Measurements from ENCODE around the gene GRM7.

DNA sequence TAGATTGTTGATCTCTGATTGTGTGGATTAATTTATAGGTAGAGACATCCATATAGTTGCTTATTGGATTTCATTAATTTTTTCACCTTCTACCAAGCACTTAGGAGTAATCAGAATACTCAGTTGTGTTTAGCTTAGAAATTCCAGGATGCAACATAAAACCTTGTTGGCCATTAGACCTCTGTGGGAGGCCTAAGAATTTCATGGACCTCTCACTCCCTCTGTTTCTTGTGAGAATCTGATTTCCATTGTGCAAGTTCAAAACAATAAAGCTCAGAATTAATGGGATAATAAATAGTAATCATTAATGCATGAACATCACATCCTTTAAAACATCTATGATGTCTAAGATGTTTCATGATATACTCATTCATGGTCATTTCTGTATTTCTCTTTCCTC lies 332.4 kb downstream of the GRM7 start:
- no peak for TF ChIP-seq TCF7L2 (IDR thresholded peaks at IDR 0.05; ENCODE audit: borderline replicate concordance, low read depth, low read length)
- TF ChIP-seq, protein P1, sequence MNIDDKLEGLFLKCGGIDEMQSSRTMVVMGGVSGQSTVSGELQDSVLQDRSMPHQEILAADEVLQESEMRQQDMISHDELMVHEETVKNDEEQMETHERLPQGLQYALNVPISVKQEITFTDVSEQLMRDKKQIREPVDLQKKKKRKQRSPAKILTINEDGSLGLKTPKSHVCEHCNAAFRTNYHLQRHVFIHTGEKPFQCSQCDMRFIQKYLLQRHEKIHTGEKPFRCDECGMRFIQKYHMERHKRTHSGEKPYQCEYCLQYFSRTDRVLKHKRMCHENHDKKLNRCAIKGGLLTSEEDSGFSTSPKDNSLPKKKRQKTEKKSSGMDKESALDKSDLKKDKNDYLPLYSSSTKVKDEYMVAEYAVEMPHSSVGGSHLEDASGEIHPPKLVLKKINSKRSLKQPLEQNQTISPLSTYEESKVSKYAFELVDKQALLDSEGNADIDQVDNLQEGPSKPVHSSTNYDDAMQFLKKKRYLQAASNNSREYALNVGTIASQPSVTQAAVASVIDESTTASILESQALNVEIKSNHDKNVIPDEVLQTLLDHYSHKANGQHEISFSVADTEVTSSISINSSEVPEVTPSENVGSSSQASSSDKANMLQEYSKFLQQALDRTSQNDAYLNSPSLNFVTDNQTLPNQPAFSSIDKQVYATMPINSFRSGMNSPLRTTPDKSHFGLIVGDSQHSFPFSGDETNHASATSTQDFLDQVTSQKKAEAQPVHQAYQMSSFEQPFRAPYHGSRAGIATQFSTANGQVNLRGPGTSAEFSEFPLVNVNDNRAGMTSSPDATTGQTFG (tag by site-specific recombination; IDR thresholded peaks at IDR 0.05; ENCODE audit: borderline replicate concordance) = no peak
